ENCODE measurements around the gene PTPRT. TPM values are rescaled to one million over a fixed set of nuclear protein-coding genes. Genes with fewer than 3 reads are reported as not detected.

The PTPRT gene
- total RNA-seq, 1 donor, result 0.72 TPM

- TF ChIP-seq, protein P1, sequence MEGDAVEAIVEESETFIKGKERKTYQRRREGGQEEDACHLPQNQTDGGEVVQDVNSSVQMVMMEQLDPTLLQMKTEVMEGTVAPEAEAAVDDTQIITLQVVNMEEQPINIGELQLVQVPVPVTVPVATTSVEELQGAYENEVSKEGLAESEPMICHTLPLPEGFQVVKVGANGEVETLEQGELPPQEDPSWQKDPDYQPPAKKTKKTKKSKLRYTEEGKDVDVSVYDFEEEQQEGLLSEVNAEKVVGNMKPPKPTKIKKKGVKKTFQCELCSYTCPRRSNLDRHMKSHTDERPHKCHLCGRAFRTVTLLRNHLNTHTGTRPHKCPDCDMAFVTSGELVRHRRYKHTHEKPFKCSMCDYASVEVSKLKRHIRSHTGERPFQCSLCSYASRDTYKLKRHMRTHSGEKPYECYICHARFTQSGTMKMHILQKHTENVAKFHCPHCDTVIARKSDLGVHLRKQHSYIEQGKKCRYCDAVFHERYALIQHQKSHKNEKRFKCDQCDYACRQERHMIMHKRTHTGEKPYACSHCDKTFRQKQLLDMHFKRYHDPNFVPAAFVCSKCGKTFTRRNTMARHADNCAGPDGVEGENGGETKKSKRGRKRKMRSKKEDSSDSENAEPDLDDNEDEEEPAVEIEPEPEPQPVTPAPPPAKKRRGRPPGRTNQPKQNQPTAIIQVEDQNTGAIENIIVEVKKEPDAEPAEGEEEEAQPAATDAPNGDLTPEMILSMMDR (IDR thresholded peaks at IDR 0.05; ENCODE audit: insufficient read depth, low read length), result no peak
These were observed 229.7 kb downstream of the PTPRT start for GRCh38 chr20:42959996-42960395.

DNA sequence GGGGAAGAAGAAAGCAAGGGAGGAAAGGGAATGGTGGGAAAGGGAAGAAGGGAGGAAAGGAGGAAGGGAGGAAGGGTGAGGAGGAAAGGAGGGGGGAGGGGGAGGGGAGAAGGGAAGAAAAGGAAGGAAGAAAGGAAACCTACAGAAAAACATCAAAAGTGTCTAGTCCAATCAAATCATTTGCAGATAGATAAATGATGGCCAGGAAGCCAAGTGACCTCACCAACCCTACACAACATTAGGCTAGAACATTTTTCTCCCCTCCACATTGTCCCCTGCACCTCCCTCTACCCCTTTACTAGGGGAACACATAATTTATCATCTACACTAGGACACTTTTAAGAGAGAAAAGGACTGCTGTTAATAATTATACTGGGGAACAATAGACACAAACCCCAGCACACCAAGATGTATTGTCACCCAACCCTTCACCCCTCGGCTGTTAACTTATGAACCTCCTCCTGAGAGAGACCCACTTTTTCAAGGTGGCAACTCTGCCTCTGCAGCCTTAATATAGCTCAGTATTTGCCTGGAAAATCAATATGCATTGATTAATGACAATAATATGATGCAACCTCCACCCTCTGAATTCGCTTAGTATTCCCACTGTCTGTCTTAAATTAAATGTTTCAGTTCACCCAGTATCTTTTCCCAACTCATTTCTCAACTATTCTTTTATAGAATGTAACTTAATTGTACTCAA lies 231.2 kb downstream of the PTPRT start:
- DNase-seq (ENCODE audit: low read depth), result no peak
- TF ChIP-seq, protein P1 (IDR thresholded peaks at IDR 0.05; ENCODE audit: insufficient read depth, low read length), result no peak
- H3K4me3 ChIP-seq (ENCODE audit: low read depth, low read length), result no peak overlapping the region

More at GRCh38 chr20:42959996-42960395, 229.7 kb downstream of the PTPRT start:
- DNase-seq (ENCODE audit: low read depth), result no peak
- no peak overlapping the region for H3K4me3 ChIP-seq (ENCODE audit: low read depth, low read length)

GRCh38 chr20:42957704-42958095 lies 232.0 kb downstream of the PTPRT start:
- no peak overlapping the region for H3K4me3 ChIP-seq (ENCODE audit: low read depth, low read length)
- DNase-seq (ENCODE audit: low read depth), result no peak
- TF ChIP-seq, protein P1 (IDR thresholded peaks at IDR 0.05; ENCODE audit: insufficient read depth, low read length), result no peak

DNA sequence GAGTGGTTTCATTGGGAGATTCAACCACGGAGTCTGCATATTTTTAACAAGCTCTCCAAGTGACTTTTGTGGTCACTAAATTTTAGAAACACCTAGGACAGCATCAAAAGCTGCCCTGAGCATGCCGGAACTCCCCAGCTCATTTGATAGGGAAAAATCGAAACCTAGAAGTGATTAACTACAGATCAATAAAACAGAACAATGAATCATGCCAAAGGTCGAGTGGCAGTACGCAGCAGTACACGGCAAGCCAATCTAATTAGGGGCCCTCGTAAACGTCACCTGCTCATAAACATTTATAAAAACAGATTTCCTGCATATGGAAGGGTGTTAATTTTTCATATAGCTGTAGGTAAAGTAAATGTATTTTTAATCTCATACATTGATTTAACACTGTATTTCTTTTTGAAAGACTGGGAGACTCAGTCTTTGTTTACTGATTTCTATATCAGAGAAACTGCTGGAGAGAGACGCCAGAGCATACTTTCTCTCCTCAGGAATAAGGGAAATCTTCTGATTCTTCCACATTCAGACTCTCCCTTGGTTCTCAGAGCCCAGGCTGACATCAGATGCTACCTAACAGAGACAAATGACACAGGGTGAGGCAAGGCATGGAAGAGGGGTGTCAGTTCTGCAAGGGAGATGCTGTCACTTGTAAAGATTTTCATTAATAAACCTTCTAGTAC lies 232.5 kb downstream of the PTPRT start:
- H3K4me3 ChIP-seq (ENCODE audit: low read depth, low read length), result no peak overlapping the region
- TF ChIP-seq, protein P1 (IDR thresholded peaks at IDR 0.05; ENCODE audit: insufficient read depth, low read length), result no peak
- DNase-seq (ENCODE audit: low read depth), result no peak

- H3K4me3 ChIP-seq (ENCODE audit: low read depth, low read length), result no peak overlapping the region
- TF ChIP-seq, protein P1 (IDR thresholded peaks at IDR 0.05; ENCODE audit: insufficient read depth, low read length), result no peak
- DNase-seq (ENCODE audit: low read depth), result no peak
These were observed 234.0 kb downstream of the PTPRT start for GRCh38 chr20:42955713-42956112.

GRCh38 chr20:42954951-42955350 lies 234.8 kb downstream of the PTPRT start:
- DNase-seq (ENCODE audit: low read depth), result no peak
- H3K4me3 ChIP-seq (ENCODE audit: low read depth, low read length), result no peak overlapping the region
- TF ChIP-seq, protein P1 (IDR thresholded peaks at IDR 0.05; ENCODE audit: insufficient read depth, low read length), result no peak
